Trophoblast cell (in vitro differentiated cells and primary cell): Measurements from ENCODE around the gene TOR2A.

ENCODE experiments used
- DNase-seq, 2 donors: peaks; one replicate each; pipeline ENCODE4 v3.0.0-alpha.2; 2016
- H2AFZ ChIP-seq: 2 replicates; pipeline ENCODE4 v1.6.1; 2013; ENCODE audit warnings: low read length, moderate library complexity, mild to moderate bottlenecking; ENCODE audit not compliant: insufficient read depth, poor library complexity
- H2AK5ac ChIP-seq: 2 replicates; pipeline ENCODE4 v1.6.1; 2013; ENCODE audit warnings: mild to moderate bottlenecking, low read length
- H2BK120ac ChIP-seq: 2 replicates; pipeline ENCODE4 v1.6.1; 2013; ENCODE audit warnings: low read length, mild to moderate bottlenecking, moderate library complexity; ENCODE audit not compliant: insufficient read depth, poor library complexity
- H2BK12ac ChIP-seq: 2 replicates; pipeline ENCODE4 v1.6.1; 2013; ENCODE audit warnings: mild to moderate bottlenecking, low read length, moderate library complexity
- H2BK5ac ChIP-seq: 2 replicates; pipeline ENCODE4 v1.6.1; 2013; ENCODE audit warnings: low read length, low read depth, moderate library complexity, mild to moderate bottlenecking; ENCODE audit not compliant: poor library complexity
- H3K14ac ChIP-seq: 2 replicates; pipeline ENCODE4 v1.6.1; 2013; ENCODE audit warnings: mild to moderate bottlenecking, low read length
- H3K18ac ChIP-seq: 2 replicates; pipeline ENCODE4 v1.6.1; 2013; ENCODE audit warnings: mild to moderate bottlenecking, low read length
- H3K23ac ChIP-seq: 2 replicates; pipeline ENCODE4 v1.6.1; 2013; ENCODE audit warnings: low read length
- H3K27ac ChIP-seq: 2 replicates; pipeline ENCODE4 v1.5.1; 2013; ENCODE audit warnings: low read depth, mild to moderate bottlenecking, inconsistent platforms, low read length, moderate library complexity
- H3K27me3 ChIP-seq: 2 replicates; pipeline ENCODE4 v1.6.1; 2013; ENCODE audit warnings: inconsistent platforms, mild to moderate bottlenecking, low read length, moderate library complexity; ENCODE audit not compliant: insufficient read depth
- H3K36me3 ChIP-seq, 2 experiments: 1 replicate in 1 of 2; 2 replicates in 1 of 2; pipeline ENCODE4 v1.6.1; 2013; ENCODE audit warnings: low read length in 2 of 2, mild to moderate bottlenecking in 2 of 2, moderate library complexity in 1 of 2; ENCODE audit not compliant: insufficient read depth in 2 of 2, control insufficient read depth in 1 of 2
- H3K4ac ChIP-seq: 2 replicates; pipeline ENCODE4 v1.6.1; 2013; ENCODE audit warnings: low read depth, mild to moderate bottlenecking, low read length, moderate library complexity
- H3K4me1 ChIP-seq, 2 experiments: 1 replicate in 1 of 2; 2 replicates in 1 of 2; pipeline ENCODE4 v1.6.1; 2013; ENCODE audit warnings: low read length in 2 of 2, mild to moderate bottlenecking in 2 of 2, moderate library complexity in 1 of 2; ENCODE audit not compliant: insufficient read depth in 2 of 2, control insufficient read depth in 1 of 2
- H3K4me2 ChIP-seq: 2 replicates; pipeline ENCODE4 v1.6.1; 2013; ENCODE audit warnings: inconsistent platforms, mild to moderate bottlenecking, low read length, moderate library complexity
- H3K4me3 ChIP-seq: 2 replicates; pipeline ENCODE4 v1.5.1; 2013; ENCODE audit warnings: mild to moderate bottlenecking, low read depth, low read length, inconsistent platforms
- H3K79me1 ChIP-seq: one replicate; pipeline ENCODE4 v1.6.1; 2013; ENCODE audit warnings: low read length
- H3K79me2 ChIP-seq: 2 replicates; pipeline ENCODE4 v1.6.1; 2013; ENCODE audit warnings: low read length, mild to moderate bottlenecking; ENCODE audit not compliant: control insufficient read depth, insufficient read depth, poor library complexity
- H3K9ac ChIP-seq: 2 replicates; pipeline ENCODE4 v1.6.1; 2013; ENCODE audit warnings: mild to moderate bottlenecking, low read length
- H3K9me3 ChIP-seq: 2 replicates; pipeline ENCODE4 v1.6.1; 2013; ENCODE audit warnings: low read depth, mild to moderate bottlenecking, control low read depth, inconsistent platforms, low read length; ENCODE audit not compliant: insufficient read depth
- H4K12ac ChIP-seq: 2 replicates; pipeline ENCODE4 v1.6.1; 2013; ENCODE audit warnings: low read depth, mild to moderate bottlenecking, low read length, moderate library complexity
- H4K8ac ChIP-seq: 2 replicates; pipeline ENCODE4 v1.6.1; 2013; ENCODE audit warnings: low read depth, mild to moderate bottlenecking, low read length, moderate library complexity
- H4K91ac ChIP-seq: one replicate; pipeline ENCODE4 v1.6.1; 2013; ENCODE audit warnings: low read depth, mild to moderate bottlenecking, low read length, moderate library complexity
- WGBS: extraction: QIAGEN DNeasy Blood & Tissue Kit; methylation state at CpG from one replicate; pipeline ENCODE4 v1.1.7; 2013; ENCODE audit warnings: missing lambda C conversion rate; ENCODE audit not compliant: insufficient read length, insufficient coverage; ENCODE audit errors: extremely low coverage; 5-methylcytosine and 5-hydroxymethylcytosine counted together

TOR2A gene

GRCh38 chr9:127723444-127723843 lies 11.7 kb downstream of the TOR2A start:
- no peaks in the 10 kb centered on the region for H3K4me1 ChIP-seq
- no CpG with 5 or more reads among the region's 5 CpGs for WGBS
- no peak overlapping the region for H3K4me3 ChIP-seq

GRCh38 chr9:127723013-127723412 lies 12.1 kb downstream of the TOR2A start:
- Histone ChIP-seq H3K36me3 (no peaks in the 10 kb centered on the region), H3K9me3 (peaks cover 2% of the 10 kb centered on the region), H2AFZ (no peak overlapping the region), H3K4me2 (no peak overlapping the region), H3K79me2 (no peaks in the 10 kb centered on the region), H3K23ac (no peak overlapping the region), H2BK12ac (no peak overlapping the region), H4K8ac (no peak overlapping the region), H3K27ac (no peak overlapping the region), H2BK5ac (no peak overlapping the region), H2AK5ac (no peak overlapping the region), H3K14ac (no peak overlapping the region), H3K79me1 (no peaks in the 10 kb centered on the region), H3K18ac (no peak overlapping the region), H3K4ac (no peak overlapping the region), H3K4me3 (peak overlapping the region; percentile 56), H2BK120ac (no peak overlapping the region), H3K9ac (no peak overlapping the region), H3K4me1 (no peaks in the 10 kb centered on the region), H3K27me3 (no peaks in the 10 kb centered on the region), H4K12ac (no peak overlapping the region), H4K91ac (no peak overlapping the region)
- DNase-seq = no peak
- no CpG with 5 or more reads among the region's 13 CpGs for WGBS

More at GRCh38 chr9:127723444-127723843, 11.7 kb downstream of the TOR2A start:
- H3K4ac ChIP-seq = no peak overlapping the region
- H3K27me3 ChIP-seq = no peaks in the 10 kb centered on the region
- no peaks in the 10 kb centered on the region for H3K36me3 ChIP-seq
- H2BK5ac ChIP-seq = no peak overlapping the region
- no peak overlapping the region for H3K14ac ChIP-seq
- H3K9ac ChIP-seq = no peak overlapping the region
- H3K79me2 ChIP-seq = no peaks in the 10 kb centered on the region
- H4K8ac ChIP-seq = no peak overlapping the region
- peaks cover 2% of the 10 kb centered on the region for H3K9me3 ChIP-seq
- H3K18ac ChIP-seq = no peak overlapping the region
- no peak overlapping the region for H4K91ac ChIP-seq
- no peak overlapping the region for H3K27ac ChIP-seq
- no peak overlapping the region for H2AFZ ChIP-seq
- no peak overlapping the region for H3K4me2 ChIP-seq
- no peak overlapping the region for H4K12ac ChIP-seq
- H2AK5ac ChIP-seq = no peak overlapping the region
- no peak overlapping the region for H3K23ac ChIP-seq
- no peaks in the 10 kb centered on the region for H3K79me1 ChIP-seq
- no peak overlapping the region for H2BK12ac ChIP-seq
- no peak for DNase-seq
- H2BK120ac ChIP-seq = no peak overlapping the region

- no peak overlapping the region for H2BK5ac ChIP-seq
- H2BK12ac ChIP-seq = no peak overlapping the region
- H3K4me1 ChIP-seq = no peaks in the 10 kb centered on the region
- H2AFZ ChIP-seq = no peak overlapping the region
- H3K79me1 ChIP-seq = no peaks in the 10 kb centered on the region
- H3K18ac ChIP-seq = no peak overlapping the region
- peaks cover 2% of the 10 kb centered on the region for H3K9me3 ChIP-seq
- no peak overlapping the region for H3K23ac ChIP-seq
- H3K27me3 ChIP-seq = no peaks in the 10 kb centered on the region
- no peak overlapping the region for H3K4me3 ChIP-seq
- no peak overlapping the region for H2BK120ac ChIP-seq
- no peak for DNase-seq
- no peak overlapping the region for H3K4ac ChIP-seq
- no peak overlapping the region for H2AK5ac ChIP-seq
- no peak overlapping the region for H4K91ac ChIP-seq
- no peak overlapping the region for H4K12ac ChIP-seq
- H3K27ac ChIP-seq = no peak overlapping the region
- no peak overlapping the region for H3K9ac ChIP-seq
- H3K79me2 ChIP-seq = no peaks in the 10 kb centered on the region
- H3K4me2 ChIP-seq = no peak overlapping the region
- H3K14ac ChIP-seq = no peak overlapping the region
- WGBS = no CpG with 5 or more reads among the region's 12 CpGs
- no peaks in the 10 kb centered on the region for H3K36me3 ChIP-seq
- no peak overlapping the region for H4K8ac ChIP-seq
Measured at GRCh38 chr9:127722055-127722745, 12.9 kb downstream of the TOR2A start.

- Histone ChIP-seq H3K23ac (no peak overlapping the region), H3K79me1 (no peaks in the 10 kb centered on the region), H3K27ac (no peak overlapping the region), H4K12ac (no peak overlapping the region), H3K18ac (no peak overlapping the region), H3K36me3 (no peaks in the 10 kb centered on the region), H3K4me1 (no peaks in the 10 kb centered on the region), H4K91ac (no peak overlapping the region), H3K4me2 (no peak overlapping the region), H3K4ac (no peak overlapping the region), H2AK5ac (no peak overlapping the region), H4K8ac (no peak overlapping the region), H3K9ac (no peak overlapping the region), H3K4me3 (no peak overlapping the region), H2BK120ac (no peak overlapping the region), H3K27me3 (no peaks in the 10 kb centered on the region), H2AFZ (no peak overlapping the region), H2BK5ac (no peak overlapping the region), H3K9me3 (no peaks in the 10 kb centered on the region), H3K14ac (no peak overlapping the region), H2BK12ac (no peak overlapping the region), H3K79me2 (no peaks in the 10 kb centered on the region)
- peak in 1 of 2 donors; percentile 16 for DNase-seq
- WGBS = no CpG with 5 or more reads among the region's 11 CpGs
Measured at GRCh38 chr9:127721391-127721821, 13.7 kb downstream of the TOR2A start.
